Gastrocnemius medialis (tissue), 4 donors: ENCODE data around the gene TCHHL1. TPM values are rescaled to one million over a fixed set of nuclear protein-coding genes. Genes with fewer than 3 reads are reported as not detected.

Experiments used
- ATAC-seq, 2 donors: fragments of 150-250 bp; one replicate each; pipeline ENCODE4 v1.9.1; 2016
- DNase-seq, 2 donors: peaks; one replicate each; pipeline ENCODE4 v3.0.0-alpha.2; 2019
- H3K27ac ChIP-seq, 4 donors: fragments of 200-600 bp; sonication (generic); 1 replicate in 1 of 4; 2 replicates in 3 of 4; pipeline ENCODE4 v1.5.1; 2016 to 2018; ENCODE audit warnings: mild to moderate bottlenecking in 2 of 4, moderate library complexity in 1 of 4
- H3K27me3 ChIP-seq, 3 donors: fragments of 200-600 bp; sonication (generic) in 2 of 3; 1 replicate in 1 of 3; 2 replicates in 2 of 3; pipeline versions ENCODE4 v1.5.1 to v1.6.0; 2016 to 2019; ENCODE audit warnings: mild to moderate bottlenecking in 1 of 3, moderate library complexity in 1 of 3
- H3K36me3 ChIP-seq, 2 donors: fragments of 200-600 bp; sonication (generic) in 1 of 2; one replicate each; pipeline ENCODE4 v1.5.1; 2017 to 2018
- H3K4me1 ChIP-seq, 2 donors: fragments of 200-600 bp; sonication (generic) in 1 of 2; one replicate each; pipeline ENCODE4 v1.5.1; 2016 to 2017; ENCODE audit warnings: mild to moderate bottlenecking in 2 of 2
- H3K4me3 ChIP-seq, 4 donors: fragments of 200-600 bp; sonication (generic) in 3 of 4; 1 replicate in 1 of 4; 2 replicates in 3 of 4; pipeline ENCODE4 v1.5.1; 2016 to 2019; ENCODE audit warnings: mild to moderate bottlenecking in 2 of 4
- H3K9me3 ChIP-seq, 3 donors: fragments of 200-600 bp; sonication (generic) in 2 of 3; 1 replicate in 1 of 3; 2 replicates in 2 of 3; pipeline ENCODE4 v1.5.1; 2016 to 2019
- POLR2A ChIP-seq, 2 donors: fragments of 450-650 bp; IDR thresholded peaks; one replicate each; pipeline ENCODE4 v1.6.1; 2017; ENCODE audit warnings: antibody characterized with exemption in 2 of 2, mild to moderate bottlenecking in 2 of 2, moderate library complexity in 2 of 2
- in situ Hi-C, 4 donors: fragments of 200-750 bp; cut with MboI; loops; one replicate each; pipeline versions ENCODE4 v1.15.0 to v1.8.0; 2017; ENCODE audit warnings: low sequenced_read_pairs in 4 of 4
- intact Hi-C: fragments of 100-400 bp; cut with DNase I; formaldehyde crosslinking; loops from one replicate; pipeline ENCODE4 v1.15.1; 2023; ENCODE audit warnings: low total_unique reads
- total RNA-seq, 4 donors: library from RNA; depleted of rRNA; stranded (reverse); fragments of >200 nt; gene quantifications; one replicate each; pipeline versions ENCODE4 v1.1.0 to v1.2.3, GENCODE V29; 2016
- TF ChIP-seq, protein P1 (sequence below), 5 experiments: fragments of 450-650 bp in 3 of 5; fragments of 200-600 bp in 2 of 5; sonication (generic) in 2 of 5; IDR thresholded peaks in 4 of 5; conservative IDR thresholded peaks in 1 of 5; 1 replicate in 4 of 5; 2 replicates in 1 of 5; pipeline ENCODE4 v1.5.1; 2016 to 2019; ENCODE audit warnings: antibody characterized with exemption in 5 of 5, mild to moderate bottlenecking in 3 of 5, moderate library complexity in 3 of 5

TCHHL1 gene
- total RNA-seq, 4 donors from 2014 or later, result not detected

GRCh38 chr1:152067929-152068328 lies 20.9 kb downstream of the TCHHL1 start:
- Histone ChIP-seq H3K36me3 (no peaks in the 10 kb centered on the region), H3K4me3 (no peak overlapping the region), H3K4me1 (no peaks in the 10 kb centered on the region), H3K27ac (no peak overlapping the region), H3K9me3 (no peaks in the 10 kb centered on the region), H3K27me3 (peaks cover 0 to 4% (median 0%) of the 10 kb centered on the region in 3 donors)
- ATAC-seq, result no peak
- intact Hi-C loops, result no loop called here
- DNase-seq, result no peak
- in situ Hi-C loops, result no loop called here
- TF ChIP-seq POLR2A (IDR thresholded peaks at IDR 0.05), result no peak
- TF ChIP-seq, protein P1, sequence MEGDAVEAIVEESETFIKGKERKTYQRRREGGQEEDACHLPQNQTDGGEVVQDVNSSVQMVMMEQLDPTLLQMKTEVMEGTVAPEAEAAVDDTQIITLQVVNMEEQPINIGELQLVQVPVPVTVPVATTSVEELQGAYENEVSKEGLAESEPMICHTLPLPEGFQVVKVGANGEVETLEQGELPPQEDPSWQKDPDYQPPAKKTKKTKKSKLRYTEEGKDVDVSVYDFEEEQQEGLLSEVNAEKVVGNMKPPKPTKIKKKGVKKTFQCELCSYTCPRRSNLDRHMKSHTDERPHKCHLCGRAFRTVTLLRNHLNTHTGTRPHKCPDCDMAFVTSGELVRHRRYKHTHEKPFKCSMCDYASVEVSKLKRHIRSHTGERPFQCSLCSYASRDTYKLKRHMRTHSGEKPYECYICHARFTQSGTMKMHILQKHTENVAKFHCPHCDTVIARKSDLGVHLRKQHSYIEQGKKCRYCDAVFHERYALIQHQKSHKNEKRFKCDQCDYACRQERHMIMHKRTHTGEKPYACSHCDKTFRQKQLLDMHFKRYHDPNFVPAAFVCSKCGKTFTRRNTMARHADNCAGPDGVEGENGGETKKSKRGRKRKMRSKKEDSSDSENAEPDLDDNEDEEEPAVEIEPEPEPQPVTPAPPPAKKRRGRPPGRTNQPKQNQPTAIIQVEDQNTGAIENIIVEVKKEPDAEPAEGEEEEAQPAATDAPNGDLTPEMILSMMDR (IDR thresholded peaks at IDR 0.05 in 4 of 5, conservative IDR thresholded peaks at IDR 0.05 in 1 of 5), result no peak

GRCh38 chr1:152067150-152067549 lies 21.7 kb downstream of the TCHHL1 start:
- in situ Hi-C loops, result no loop called here

DNA sequence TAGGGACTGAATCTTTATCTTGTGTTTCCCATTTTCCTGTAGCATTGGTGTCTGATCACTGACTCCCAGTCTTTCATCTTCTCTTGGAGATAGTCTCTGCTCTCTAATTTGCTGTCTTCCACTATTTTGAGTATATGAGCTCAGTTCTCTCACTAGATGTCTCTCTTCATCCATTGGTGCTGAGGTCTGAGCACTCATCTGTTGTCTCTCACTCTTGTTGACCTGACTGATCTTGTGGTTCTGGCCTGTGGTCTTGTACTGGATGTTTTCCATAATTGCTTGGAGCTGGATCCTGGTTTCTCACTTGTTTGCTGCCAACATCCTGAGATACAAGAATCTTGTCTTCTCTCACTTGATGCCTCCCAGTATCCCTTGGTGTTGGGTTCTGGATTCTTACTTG lies 26.9 kb downstream of the TCHHL1 start:
- in situ Hi-C loops, result no loop called here

More at GRCh38 chr1:152067150-152067549, 21.7 kb downstream of the TCHHL1 start:
- DNase-seq, result no peak
- no peaks in the 10 kb centered on the region for H3K36me3 ChIP-seq
- no peak overlapping the region for H3K4me3 ChIP-seq
- peaks cover 0 to 4% (median 0%) of the 10 kb centered on the region in 3 donors for H3K27me3 ChIP-seq
- H3K4me1 ChIP-seq, result no peaks in the 10 kb centered on the region
- no peaks in the 10 kb centered on the region for H3K9me3 ChIP-seq
- no peak overlapping the region for H3K27ac ChIP-seq
- intact Hi-C loops, result no loop called here
- TF ChIP-seq, protein P1 (IDR thresholded peaks at IDR 0.05 in 4 of 5, conservative IDR thresholded peaks at IDR 0.05 in 1 of 5), result no peak
- TF ChIP-seq POLR2A (IDR thresholded peaks at IDR 0.05), result no peak
- ATAC-seq, result no peak

DNA sequence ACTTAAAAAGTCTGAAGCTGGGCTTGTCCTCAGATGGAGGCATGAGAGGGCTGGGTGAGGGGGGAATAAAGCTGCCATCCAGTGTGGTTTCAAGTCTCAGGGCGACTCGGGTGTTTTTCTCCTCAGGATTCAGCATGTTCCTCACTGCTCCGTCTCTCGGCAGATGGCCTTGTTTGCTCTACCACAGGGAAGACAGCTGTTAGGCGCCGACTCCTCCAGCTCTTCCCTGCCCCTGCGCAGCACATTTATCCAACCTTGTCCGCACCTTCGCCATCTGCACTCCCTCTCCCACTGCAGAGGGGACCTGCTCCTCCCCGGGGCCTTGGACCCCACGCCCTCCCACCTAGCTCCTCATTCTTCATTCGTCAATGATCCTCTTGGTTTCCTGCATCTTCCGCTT lies 35.5 kb downstream of the TCHHL1 start:
- peaks cover 0 to 6% (median 0%) of the 10 kb centered on the region in 3 donors for H3K27me3 ChIP-seq
- H3K9me3 ChIP-seq, result no peaks in the 10 kb centered on the region
- H3K4me3 ChIP-seq, result no peak overlapping the region
- DNase-seq, result no peak
- H3K4me1 ChIP-seq, result peaks cover 5% of the 10 kb centered on the region in 2 donors
- H3K27ac ChIP-seq, result no peak overlapping the region
- ATAC-seq, result no peak
- TF ChIP-seq POLR2A (IDR thresholded peaks at IDR 0.05), result no peak
- TF ChIP-seq, protein P1 (IDR thresholded peaks at IDR 0.05 in 4 of 5, conservative IDR thresholded peaks at IDR 0.05 in 1 of 5), result no peak
- intact Hi-C loops, result loop anchor here (10.0 kb wide), 1 partner anchor 291 kb away; no protein-coding TSS in a partner anchor
- in situ Hi-C loops, result loop anchor here (5.0 to 10.0 kb wide), 4 partner anchors 129 to 401 kb away; no protein-coding TSS in a partner anchor
- H3K36me3 ChIP-seq, result no peaks in the 10 kb centered on the region

More for the DNA sequence above, 26.9 kb downstream of the TCHHL1 start:
- no peak for DNase-seq
- Histone ChIP-seq H3K4me3 (no peak overlapping the region), H3K27me3 (peaks cover 0 to 24% (median 0%) of the 10 kb centered on the region in 3 donors), H3K27ac (no peak overlapping the region), H3K4me1 (no peaks in the 10 kb centered on the region), H3K36me3 (no peaks in the 10 kb centered on the region), H3K9me3 (no peaks in the 10 kb centered on the region)
- ATAC-seq, result no peak
- TF ChIP-seq, protein P1 (IDR thresholded peaks at IDR 0.05 in 4 of 5, conservative IDR thresholded peaks at IDR 0.05 in 1 of 5), result no peak
- no peak for TF ChIP-seq POLR2A (IDR thresholded peaks at IDR 0.05)
- intact Hi-C loops, result no loop called here
